KMS-11 (cell line): ENCODE measurements around the gene ESD.
"Not testable (repeated sequence)": the region's sequence is repeated elsewhere in the genome, so short reads cannot be mapped to it uniquely, and the experiment has no call there.

Experiments used
- H2AFZ ChIP-seq: fragments of 200-600 bp; sonication (generic); 2 replicates; pipeline ENCODE4 v1.6.1; 2016; ENCODE audit warnings: antibody characterized with exemption, mixed run types, low read depth
- H3K27ac ChIP-seq: fragments of 200-600 bp; sonication (generic); 2 replicates; pipeline ENCODE4 v1.6.1; 2016; ENCODE audit warnings: mild to moderate bottlenecking, mixed run types
- H3K27me3 ChIP-seq: fragments of 200-600 bp; sonication (generic); 2 replicates; pipeline ENCODE4 v1.6.1; 2017; ENCODE audit warnings: mild to moderate bottlenecking, low read depth, mixed run types, moderate library complexity; ENCODE audit not compliant: insufficient read depth
- H3K36me3 ChIP-seq: fragments of 200-600 bp; sonication (generic); 2 replicates; pipeline ENCODE4 v1.6.1; 2017; ENCODE audit warnings: mild to moderate bottlenecking, mixed run types; ENCODE audit not compliant: insufficient read depth
- H3K4me1 ChIP-seq: fragments of 200-600 bp; sonication (generic); 2 replicates; pipeline ENCODE4 v1.6.1; 2016; ENCODE audit warnings: mild to moderate bottlenecking, low read depth, mixed run types; ENCODE audit not compliant: poor library complexity, severe bottlenecking
- H3K4me2 ChIP-seq: fragments of 200-600 bp; sonication (generic); 2 replicates; pipeline ENCODE4 v1.7.0; 2016; ENCODE audit warnings: mild to moderate bottlenecking, mixed run types
- H3K4me3 ChIP-seq: fragments of 200-600 bp; sonication (generic); IDR thresholded peaks from 2 replicates; pipeline ENCODE4 v1.6.1; 2017; ENCODE audit warnings: low read depth, low read length, mixed read lengths; ENCODE audit not compliant: insufficient read depth
- H3K79me2 ChIP-seq: fragments of 200-600 bp; sonication (generic); 2 replicates; pipeline ENCODE4 v1.6.1; 2016; ENCODE audit warnings: low read depth, mixed run types; ENCODE audit not compliant: insufficient read depth
- H3K9ac ChIP-seq: fragments of 200-600 bp; sonication (generic); 2 replicates; pipeline ENCODE4 v1.6.1; 2016; ENCODE audit warnings: mild to moderate bottlenecking, mixed run types
- H4K20me1 ChIP-seq: fragments of 200-600 bp; sonication (generic); 2 replicates; pipeline ENCODE4 v1.6.1; 2016; ENCODE audit warnings: mild to moderate bottlenecking, mixed run types; ENCODE audit not compliant: insufficient read depth
- CTCF ChIP-seq: fragments of 200-600 bp; sonication (generic); conservative IDR thresholded peaks from 2 replicates; pipeline ENCODE4 v1.6.1; 2017; ENCODE audit warnings: low read depth, mild to moderate bottlenecking, antibody characterized with exemption, low read length, moderate library complexity, mixed read lengths

Gene ESD

GRCh38 chr13:46761866-46762265 is 35.1 kb downstream of the ESD start:
- no peaks in the 10 kb centered on the region for H4K20me1 ChIP-seq
- H3K27me3 ChIP-seq, result no peaks in the 10 kb centered on the region
- H3K36me3 ChIP-seq, result no peaks in the 10 kb centered on the region
- H3K9ac ChIP-seq, result no peak overlapping the region
- no peak overlapping the region for H3K27ac ChIP-seq
- no peak overlapping the region for H3K4me3 ChIP-seq
- no peak for TF ChIP-seq CTCF
- H3K4me2 ChIP-seq, result no peak overlapping the region
- no peaks in the 10 kb centered on the region for H3K79me2 ChIP-seq
- no peak overlapping the region for H2AFZ ChIP-seq
- no peaks in the 10 kb centered on the region for H3K4me1 ChIP-seq

GRCh38 chr13:46761174-46761573 is 35.8 kb downstream of the ESD start:
- Histone ChIP-seq H4K20me1 (no peaks in the 10 kb centered on the region), H3K4me1 (no peaks in the 10 kb centered on the region), H3K79me2 (no peaks in the 10 kb centered on the region), H3K4me3 (no peak overlapping the region), H2AFZ (no peak overlapping the region), H3K27ac (no peak overlapping the region), H3K4me2 (no peak overlapping the region), H3K27me3 (no peaks in the 10 kb centered on the region), H3K9ac (no peak overlapping the region), H3K36me3 (no peaks in the 10 kb centered on the region)
- TF ChIP-seq CTCF, result no peak

- Histone ChIP-seq H4K20me1 (no peaks in the 10 kb centered on the region), H3K4me3 (no peak overlapping the region), H2AFZ (no peak overlapping the region), H3K27me3 (no peaks in the 10 kb centered on the region), H3K4me2 (no peak overlapping the region), H3K27ac (no peak overlapping the region), H3K4me1 (no peaks in the 10 kb centered on the region), H3K36me3 (no peaks in the 10 kb centered on the region), H3K9ac (no peak overlapping the region), H3K79me2 (no peaks in the 10 kb centered on the region)
- no peak for TF ChIP-seq CTCF
Measured at GRCh38 chr13:46759846-46760245, 37.1 kb downstream of the ESD start.

GRCh38 chr13:46757640-46758039 is 39.3 kb downstream of the ESD start:
- no peak for TF ChIP-seq CTCF
- H3K27ac ChIP-seq, result no peak overlapping the region
- no peak overlapping the region for H3K4me2 ChIP-seq
- no peaks in the 10 kb centered on the region for H3K27me3 ChIP-seq
- H3K4me1 ChIP-seq, result peaks cover 4% of the 10 kb centered on the region
- no peaks in the 10 kb centered on the region for H3K36me3 ChIP-seq
- H3K79me2 ChIP-seq, result no peaks in the 10 kb centered on the region
- no peaks in the 10 kb centered on the region for H4K20me1 ChIP-seq
- H3K9ac ChIP-seq, result no peak overlapping the region
- no peak overlapping the region for H3K4me3 ChIP-seq
- H2AFZ ChIP-seq, result no peak overlapping the region

GRCh38 chr13:46756977-46757376 is 40.0 kb downstream of the ESD start:
- no peak overlapping the region for H3K9ac ChIP-seq
- no peaks in the 10 kb centered on the region for H3K79me2 ChIP-seq
- H2AFZ ChIP-seq, result no peak overlapping the region
- H3K36me3 ChIP-seq, result no peaks in the 10 kb centered on the region
- H3K27me3 ChIP-seq, result no peaks in the 10 kb centered on the region
- no peaks in the 10 kb centered on the region for H4K20me1 ChIP-seq
- no peak for TF ChIP-seq CTCF
- no peak overlapping the region for H3K27ac ChIP-seq
- H3K4me2 ChIP-seq, result no peak overlapping the region
- H3K4me3 ChIP-seq, result no peak overlapping the region
- H3K4me1 ChIP-seq, result peaks cover 4% of the 10 kb centered on the region

- H4K20me1 ChIP-seq, H3K9ac ChIP-seq, H3K79me2 ChIP-seq, H3K4me2 ChIP-seq, H3K27ac ChIP-seq, H3K4me3 ChIP-seq, H2AFZ ChIP-seq, H3K4me1 ChIP-seq, H3K27me3 ChIP-seq, H3K36me3 ChIP-seq: not testable (repeated sequence)
Measured at GRCh38 chr13:46755508-46755907, 41.5 kb downstream of the ESD start.
